ENCODE results near the gene CAB39.

DNA sequence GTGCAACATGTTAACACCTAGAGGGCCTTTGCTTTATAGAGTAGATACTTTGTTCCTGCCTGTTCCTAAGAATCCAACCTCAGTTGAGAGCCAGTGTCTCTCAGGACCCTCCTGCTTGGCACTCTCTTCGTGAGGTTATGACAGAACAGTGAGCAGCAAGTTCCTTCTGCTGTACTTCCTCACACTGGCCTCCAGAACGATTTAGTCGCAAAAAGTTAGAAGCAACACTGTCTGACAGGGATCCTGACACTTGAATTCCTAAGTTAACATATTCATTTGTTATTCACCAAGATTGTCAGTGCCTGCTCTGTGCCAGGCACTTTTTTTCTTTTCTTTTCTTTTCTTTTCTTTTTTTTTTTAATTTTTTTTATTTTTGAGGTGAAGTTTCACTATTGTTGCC, 95.1 kb downstream of the CAB39 start:
- TF ChIP-seq, protein P1, sequence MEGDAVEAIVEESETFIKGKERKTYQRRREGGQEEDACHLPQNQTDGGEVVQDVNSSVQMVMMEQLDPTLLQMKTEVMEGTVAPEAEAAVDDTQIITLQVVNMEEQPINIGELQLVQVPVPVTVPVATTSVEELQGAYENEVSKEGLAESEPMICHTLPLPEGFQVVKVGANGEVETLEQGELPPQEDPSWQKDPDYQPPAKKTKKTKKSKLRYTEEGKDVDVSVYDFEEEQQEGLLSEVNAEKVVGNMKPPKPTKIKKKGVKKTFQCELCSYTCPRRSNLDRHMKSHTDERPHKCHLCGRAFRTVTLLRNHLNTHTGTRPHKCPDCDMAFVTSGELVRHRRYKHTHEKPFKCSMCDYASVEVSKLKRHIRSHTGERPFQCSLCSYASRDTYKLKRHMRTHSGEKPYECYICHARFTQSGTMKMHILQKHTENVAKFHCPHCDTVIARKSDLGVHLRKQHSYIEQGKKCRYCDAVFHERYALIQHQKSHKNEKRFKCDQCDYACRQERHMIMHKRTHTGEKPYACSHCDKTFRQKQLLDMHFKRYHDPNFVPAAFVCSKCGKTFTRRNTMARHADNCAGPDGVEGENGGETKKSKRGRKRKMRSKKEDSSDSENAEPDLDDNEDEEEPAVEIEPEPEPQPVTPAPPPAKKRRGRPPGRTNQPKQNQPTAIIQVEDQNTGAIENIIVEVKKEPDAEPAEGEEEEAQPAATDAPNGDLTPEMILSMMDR (IDR thresholded peaks at IDR 0.05), result no peak
- no peak for TF ChIP-seq EZH2phosphoT487 (IDR thresholded peaks at IDR 0.05)
- no peak for TF ChIP-seq EZH2 (IDR thresholded peaks at IDR 0.05)

All from neural progenitor cell (in vitro differentiated cells).